HL-60/S4 treated with retinoic acid at 250 ng/mL for 4 days and 3 days (cell line): ENCODE data around the gene TMEM256.
"Not testable (repeated sequence)": the region's sequence is repeated elsewhere in the genome, so short reads cannot be mapped to it uniquely, and the experiment has no call there.

Experiments
- in situ Hi-C: fragments of 300-500 bp; cut with MboI; formaldehyde crosslinking; loops from 2 replicates; pipeline ENCODE4 v1.7.0; 2022; ENCODE audit warnings: low sequenced_read_pairs

Gene TMEM256

DNA sequence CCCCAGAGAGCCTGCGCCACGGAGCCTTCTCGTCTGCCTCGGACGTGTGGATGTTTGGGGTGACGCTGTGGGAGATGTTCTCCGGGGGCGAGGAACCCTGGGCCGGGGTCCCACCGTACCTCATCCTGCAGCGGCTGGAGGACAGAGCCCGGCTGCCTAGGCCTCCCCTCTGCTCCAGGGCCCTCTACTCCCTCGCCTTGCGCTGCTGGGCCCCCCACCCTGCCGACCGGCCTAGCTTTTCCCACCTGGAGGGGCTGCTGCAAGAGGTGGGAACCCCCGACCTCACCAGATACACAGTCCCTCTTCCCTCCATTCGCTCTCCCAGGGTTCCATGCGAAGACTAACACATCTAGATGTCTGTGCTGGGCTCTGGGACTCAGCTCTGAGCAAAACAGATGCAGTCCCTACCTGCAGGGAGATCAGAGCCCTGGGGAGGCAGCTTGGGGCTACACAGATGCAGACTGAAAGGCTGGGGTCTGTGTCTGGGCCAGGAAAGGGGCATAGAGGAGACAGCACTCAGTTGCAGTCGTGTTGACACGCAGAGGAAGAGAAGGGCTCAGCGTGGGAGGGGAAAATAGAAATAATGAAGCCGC, 19.3 kb downstream of the TMEM256 start:
- in situ Hi-C loops = no loop called here

DNA sequence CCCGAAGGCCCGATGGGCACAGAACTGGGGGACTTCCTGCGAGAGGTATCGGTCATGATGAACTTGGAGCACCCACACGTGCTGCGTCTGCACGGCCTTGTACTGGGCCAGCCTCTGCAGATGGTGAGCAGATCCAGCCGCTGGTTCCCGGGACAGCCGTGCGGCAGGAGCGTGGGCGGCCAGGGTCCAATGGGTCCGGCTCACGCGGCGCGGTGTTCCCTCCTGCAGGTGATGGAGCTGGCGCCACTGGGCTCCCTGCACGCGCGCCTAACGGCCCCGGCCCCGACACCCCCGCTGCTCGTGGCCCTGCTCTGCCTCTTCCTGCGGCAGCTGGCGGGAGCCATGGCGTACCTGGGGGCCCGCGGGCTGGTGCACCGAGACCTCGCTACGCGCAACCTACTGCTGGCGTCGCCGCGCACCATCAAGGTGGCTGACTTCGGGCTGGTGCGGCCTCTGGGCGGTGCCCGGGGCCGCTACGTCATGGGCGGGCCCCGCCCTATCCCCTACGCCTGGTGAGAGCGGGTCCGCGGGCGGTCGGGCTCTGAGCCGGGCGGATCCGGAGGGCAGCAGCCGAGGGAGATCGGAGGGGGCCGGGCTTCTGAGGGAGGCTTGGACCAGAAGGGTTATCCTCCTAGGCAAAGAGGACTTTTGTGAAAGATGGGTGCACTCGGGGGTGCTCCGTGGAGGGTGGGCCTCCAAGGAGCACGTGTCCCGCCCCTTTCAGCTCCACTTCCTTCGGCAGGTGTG, 20.0 kb downstream of the TMEM256 start:
- in situ Hi-C loops = no loop called here

DNA sequence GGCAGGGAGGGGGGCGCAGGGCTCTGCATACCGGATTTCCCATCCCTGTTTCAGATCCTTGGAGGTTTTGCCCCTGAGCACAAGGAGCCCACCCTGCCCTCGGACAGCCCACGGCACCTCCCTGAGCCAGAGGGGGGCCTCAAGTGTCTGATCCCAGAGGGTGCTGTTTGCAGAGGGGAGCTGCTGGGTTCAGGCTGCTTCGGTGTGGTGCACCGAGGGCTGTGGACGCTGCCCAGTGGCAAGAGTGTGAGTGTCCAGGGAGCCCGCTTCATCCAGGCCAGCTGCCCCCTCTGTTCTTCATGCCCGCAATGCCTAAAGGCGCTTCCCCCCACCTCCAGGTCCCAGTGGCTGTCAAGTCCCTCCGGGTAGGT, 20.5 kb downstream of the TMEM256 start:
- in situ Hi-C loops = no loop called here

DNA sequence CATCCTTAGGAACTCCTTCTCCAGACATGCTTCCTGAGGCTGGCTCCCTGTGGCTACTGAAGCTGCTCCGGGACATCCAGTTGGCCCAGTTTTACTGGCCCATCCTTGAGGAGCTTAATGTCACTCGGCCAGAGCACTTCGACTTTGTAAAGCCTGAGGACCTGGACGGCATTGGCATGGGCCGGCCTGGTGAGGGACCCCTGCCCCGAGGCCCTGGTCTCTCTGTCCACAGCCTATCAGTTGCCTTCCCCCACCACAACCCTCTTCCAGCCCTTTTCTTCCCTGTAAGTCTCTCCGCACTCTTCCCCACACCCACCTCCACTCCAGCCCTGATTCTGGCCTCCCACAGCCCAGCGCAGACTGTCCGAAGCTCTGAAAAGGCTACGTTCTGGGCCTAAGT, 21.0 kb downstream of the TMEM256 start:
- in situ Hi-C loops = no loop called here

DNA sequence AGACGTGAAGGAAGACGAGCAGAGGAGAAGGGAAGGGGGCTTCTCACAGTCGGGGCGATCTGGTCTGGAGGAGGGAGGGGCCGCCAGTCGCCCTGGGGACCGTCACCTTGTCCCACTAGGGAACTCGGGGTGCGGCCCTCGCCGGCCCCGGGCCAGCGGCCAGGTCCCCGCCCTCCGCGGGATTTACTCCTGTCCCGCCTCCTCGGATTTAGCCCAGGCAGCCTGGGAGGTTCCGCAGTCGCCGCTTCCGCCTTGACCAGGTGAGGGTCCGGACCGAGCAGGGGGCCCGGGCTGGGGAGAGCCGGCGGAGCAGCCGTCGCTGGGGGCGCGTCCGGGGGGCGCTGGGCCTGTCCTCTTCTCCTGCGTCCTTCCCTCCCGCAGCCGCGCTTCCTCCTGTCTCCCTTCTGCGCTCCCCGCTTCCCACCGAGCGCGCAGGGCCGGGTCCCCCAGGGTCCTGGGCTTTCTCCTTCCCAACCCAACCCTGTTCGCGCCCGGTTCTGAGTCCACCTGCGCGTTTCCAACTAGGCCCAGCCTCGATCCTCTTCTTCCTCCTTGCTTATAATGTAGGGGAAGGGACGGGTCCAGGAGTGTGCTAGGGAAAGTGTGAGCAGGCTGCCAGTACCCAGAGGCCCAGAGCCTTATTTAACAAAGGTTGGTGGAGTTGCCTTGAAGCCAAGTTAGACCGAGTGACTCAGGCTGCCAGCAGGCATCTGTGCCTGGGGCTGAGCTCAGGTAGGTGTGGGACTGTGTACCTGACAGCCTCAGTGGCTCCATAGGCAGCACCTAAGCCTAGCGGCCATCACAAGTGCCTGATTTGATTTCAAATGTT, 22.8 kb downstream of the TMEM256 start, which contains the start of gene TNK1:
Gene TNK1 (plus strand): TSS at position 235 of the 829 bp plus-strand sequence. CDS start 1,838 bp downstream, outside the sequence.
- in situ Hi-C loops = no loop called here

DNA sequence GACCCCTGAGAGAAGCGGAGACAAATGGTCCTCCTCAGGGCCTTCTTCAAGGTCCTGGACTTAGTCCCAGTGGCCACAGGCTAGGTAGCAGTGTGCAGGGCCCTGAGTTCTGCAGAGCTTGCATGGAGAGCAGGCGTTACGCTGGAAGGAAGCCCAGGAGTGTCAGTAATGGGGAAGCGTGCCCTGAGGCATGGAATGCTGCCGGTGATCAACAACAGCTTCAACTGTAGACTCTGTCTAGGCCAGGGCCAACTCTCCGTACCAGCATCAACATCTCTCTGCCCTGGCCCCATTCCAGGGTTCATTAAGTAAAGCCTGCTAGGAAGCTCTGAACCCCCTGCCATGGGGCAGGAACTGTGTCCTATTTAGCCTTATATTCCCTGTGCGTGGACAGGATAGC, 23.6 kb downstream of the TMEM256 start:
- in situ Hi-C loops = no loop called here

DNA sequence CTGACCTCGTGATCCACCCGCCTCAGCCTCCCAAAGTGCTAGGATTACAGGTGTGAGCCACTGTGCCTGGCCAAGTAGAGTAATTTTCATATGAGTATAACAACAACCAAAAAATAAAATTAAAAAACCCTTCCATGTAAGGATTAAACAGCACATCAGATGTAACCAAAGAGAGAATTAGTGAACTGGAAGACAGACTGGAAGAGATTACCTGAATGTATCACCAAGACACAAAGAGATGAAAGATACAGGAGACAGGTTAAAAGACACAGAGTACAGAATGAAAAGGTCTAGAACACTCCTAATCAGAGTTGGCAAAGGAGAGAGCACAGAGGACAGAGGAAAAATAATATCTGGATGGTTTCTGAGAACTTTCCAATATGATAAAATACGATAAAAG, 24.8 kb downstream of the TMEM256 start:
- in situ Hi-C loops = no loop called here

DNA sequence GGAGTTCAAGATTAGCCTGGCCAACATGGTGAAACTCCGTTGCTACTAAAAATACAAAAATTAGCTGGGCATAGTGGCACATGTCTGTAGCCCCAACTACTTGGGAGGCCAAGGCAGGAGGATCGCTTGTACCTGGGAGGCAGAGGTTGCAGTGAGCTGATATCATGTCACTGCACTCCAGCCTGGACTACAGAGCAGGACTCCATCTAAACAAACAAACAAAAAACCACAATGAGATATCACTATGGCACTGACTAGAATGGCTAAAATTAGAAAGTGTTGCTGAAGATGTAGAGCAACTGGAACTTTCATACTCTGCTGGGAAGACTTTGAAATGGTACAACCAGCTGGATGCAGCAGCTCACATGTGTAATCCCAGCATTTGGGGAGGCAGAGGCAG, 29.5 kb downstream of the TMEM256 start:
- in situ Hi-C loops = no loop called here

DNA sequence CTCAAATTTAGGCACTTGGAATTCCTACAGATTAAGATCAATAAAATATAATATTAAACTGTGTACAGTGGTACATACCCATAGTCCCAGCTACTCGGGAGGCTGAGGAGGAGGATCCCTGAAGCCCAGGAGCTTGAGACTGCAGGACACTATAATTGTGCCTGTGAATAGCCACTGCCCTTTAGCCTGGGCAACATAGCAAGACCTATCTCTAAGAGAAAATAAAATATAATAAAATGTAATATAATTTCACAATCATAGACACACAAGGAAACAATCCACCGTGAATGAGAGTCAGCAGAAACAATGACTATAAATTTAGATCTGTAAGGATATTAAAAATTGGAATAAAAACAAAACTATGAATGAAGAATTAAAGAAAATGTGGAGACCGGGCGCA, 33.0 kb downstream of the TMEM256 start:
- in situ Hi-C loops = no loop called here

DNA sequence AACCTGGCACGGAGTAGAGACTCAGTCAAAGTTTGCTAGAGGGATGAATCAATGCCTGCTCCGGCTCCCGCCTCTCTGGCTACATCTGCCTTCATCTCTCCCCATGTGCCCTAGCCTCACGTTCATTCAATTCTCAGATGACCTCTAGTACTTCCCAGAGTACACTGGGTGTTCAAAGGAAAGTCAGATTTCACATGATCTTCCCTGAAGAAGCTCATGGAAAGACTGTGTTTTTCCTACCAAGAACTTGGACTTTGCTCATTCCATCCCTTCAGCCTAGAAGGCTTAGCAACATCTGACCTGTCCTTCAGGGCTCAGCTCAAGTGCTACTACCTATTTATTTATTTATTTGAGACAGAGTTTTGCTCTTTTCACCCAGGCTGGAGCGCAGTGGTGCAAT, 34.1 kb downstream of the TMEM256 start:
- in situ Hi-C loops = no loop called here

DNA sequence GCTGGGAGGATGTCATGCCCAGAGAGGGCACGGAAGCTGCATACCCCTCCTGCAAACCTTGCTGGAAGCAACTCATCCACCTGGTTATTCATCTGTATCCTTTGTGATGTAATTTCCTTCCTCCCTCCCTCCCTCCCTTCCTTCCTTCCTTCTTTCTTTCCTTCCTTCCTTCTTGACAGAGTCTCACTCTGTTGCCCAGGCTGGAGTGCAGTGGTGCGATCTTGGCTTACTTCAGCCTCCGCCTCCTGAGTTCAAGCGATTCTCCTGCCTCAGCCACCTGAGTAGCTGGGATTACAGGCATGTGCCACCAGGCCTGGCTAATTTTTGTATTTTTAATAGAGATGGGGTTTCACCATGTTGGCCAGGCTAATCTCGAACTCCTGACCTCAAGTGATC, 35.3 kb downstream of the TMEM256 start:
- in situ Hi-C loops = not testable (repeated sequence)

DNA sequence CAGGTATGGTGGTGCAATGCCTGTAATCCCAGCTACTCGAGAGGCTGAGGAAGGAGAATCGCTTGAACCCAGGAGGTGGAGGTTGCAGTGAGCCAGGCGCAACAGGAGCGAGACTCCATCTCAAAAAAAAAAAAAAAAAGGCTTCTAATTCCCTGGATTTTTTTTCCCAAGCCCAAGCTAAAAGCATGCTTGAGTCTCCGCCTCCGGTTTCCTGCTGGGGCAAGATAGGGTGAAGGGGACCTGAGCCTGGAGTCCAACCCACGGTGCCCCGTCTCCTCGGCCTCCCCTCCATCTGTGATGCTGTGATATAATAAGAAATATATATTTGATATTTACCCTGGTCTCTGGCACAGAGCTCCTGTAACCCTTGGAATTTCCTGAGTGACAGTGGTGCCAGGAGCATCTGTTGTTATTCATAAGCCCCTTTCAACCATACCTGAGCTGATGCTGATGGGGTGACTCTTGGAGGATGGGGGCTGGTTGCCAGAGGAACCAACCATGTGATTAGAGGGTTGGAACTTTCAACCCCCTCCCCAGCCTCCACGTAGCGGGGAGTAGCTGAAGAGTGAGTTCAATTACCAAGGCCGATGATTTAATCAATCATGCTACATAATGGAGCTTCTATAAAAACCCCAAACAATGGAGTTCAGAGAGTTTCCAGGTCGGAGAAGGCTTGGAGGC, 35.8 kb downstream of the TMEM256 start:
- in situ Hi-C loops = no loop called here

DNA sequence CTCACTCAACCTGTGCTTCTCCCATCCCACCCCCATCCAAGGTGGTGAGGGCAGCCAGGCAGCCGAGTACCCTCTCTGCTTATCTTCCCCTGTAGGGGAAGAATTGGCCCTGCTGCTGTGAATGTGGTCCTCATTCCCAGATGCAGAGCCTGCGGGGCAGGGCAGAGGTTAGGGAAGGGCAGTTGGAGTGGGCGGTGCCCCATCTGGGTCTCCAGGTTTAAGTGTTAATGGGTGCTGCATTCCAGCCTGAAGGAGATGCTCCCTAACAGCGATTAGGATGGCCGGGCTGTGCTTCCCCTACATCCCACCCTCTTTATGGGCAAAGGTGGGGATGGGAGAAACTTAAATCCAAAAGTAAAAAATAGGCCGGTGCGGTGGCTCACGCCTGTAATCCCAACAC, 36.8 kb downstream of the TMEM256 start:
- in situ Hi-C loops = no loop called here

DNA sequence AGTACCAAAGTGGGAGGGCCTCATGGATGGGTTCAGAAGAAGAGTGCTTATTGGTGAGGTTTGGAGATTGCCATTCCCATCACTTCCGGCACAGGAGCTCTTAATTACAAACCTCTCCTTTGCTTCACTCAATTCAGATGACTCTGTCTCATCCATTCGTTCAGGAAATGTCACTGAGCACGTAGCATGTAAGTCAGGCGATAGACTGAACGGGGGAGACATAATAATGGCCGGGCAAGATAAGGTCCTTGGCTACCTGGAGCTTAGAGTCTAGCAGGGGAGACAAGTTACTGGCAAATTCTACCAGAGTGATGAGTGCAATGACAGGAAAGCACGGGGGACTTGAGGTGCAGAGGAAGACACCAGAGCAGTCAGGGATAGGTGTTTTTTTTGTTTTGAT, 37.9 kb downstream of the TMEM256 start:
- in situ Hi-C loops = not testable (repeated sequence)

DNA sequence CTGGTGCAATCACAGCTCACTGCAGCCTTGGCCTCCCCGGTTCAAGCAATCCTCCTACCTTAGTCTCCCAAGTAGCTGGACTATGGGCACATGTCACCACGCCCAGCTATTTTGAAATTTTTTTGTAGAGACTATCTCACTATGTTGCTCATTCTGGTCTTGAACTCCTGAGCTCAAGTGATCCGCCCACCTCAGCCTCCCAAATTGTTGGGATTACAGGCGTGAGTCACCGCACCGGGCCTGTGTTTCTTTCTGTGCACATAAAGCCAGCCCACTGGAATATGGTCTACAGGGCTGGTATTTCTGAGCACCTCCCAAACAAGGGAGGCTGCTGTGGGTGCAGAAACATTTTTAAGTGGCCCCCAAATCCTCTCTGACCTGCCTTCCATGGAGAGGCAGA, 40.6 kb downstream of the TMEM256 start:
- in situ Hi-C loops = no loop called here

DNA sequence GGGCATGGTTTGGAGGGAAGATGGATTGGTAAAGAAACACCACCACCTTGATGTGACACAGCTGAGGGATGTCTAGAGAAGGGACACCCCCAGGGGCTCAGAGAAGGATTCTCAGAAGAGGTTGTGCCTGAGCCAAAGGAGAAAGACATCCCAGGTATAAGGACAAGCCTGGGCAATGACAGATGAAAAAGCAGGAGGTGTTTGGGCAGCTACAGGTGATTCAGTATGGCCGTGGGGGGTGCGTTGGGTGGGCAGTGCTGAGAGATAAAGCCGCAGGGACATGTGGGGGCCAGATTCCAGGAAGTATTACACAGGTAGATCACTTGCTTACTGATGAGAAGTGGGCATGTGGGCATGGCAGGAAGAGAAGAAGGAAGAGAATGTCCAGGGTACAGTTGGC, 42.0 kb downstream of the TMEM256 start:
- in situ Hi-C loops = no loop called here

DNA sequence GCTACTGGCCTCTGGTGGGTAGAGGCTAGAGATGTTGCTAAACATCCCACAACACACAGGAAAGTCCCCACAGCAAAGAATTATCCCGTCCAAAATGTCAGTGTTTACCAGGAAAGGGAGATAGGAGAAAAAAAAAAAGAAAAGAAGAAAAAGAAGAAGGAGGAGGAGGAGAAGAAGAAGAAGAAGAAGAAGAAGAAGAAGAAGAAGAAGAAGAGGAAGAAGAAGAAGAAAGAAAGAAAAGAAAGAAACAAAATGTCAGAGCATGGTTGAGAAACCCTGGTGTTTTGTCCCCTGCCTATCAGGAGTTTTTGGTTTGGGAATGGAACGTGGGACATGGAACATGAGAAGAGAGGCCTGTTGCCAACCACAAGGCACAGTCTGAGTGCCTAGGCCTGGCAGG, 46.5 kb downstream of the TMEM256 start:
- in situ Hi-C loops = no loop called here

DNA sequence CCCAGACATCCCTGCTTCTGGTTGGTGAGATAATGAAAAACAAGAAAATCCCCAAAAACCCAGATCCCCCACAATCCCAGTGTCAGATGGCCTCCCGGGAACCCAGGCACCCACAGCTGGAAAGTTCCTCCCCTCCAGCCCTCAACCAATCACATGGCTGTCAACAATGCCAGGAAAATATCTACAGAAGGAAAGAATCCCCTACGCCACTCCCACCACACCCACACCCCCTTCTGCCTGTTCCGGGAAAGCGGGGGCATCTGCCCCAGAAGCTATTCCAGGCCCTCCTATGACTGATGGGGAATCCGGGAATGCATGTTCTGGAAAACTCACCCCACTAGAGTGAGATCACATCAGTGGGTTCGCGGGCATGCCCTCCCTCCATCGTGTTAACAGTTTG, 47.1 kb downstream of the TMEM256 start:
- in situ Hi-C loops = no loop called here

DNA sequence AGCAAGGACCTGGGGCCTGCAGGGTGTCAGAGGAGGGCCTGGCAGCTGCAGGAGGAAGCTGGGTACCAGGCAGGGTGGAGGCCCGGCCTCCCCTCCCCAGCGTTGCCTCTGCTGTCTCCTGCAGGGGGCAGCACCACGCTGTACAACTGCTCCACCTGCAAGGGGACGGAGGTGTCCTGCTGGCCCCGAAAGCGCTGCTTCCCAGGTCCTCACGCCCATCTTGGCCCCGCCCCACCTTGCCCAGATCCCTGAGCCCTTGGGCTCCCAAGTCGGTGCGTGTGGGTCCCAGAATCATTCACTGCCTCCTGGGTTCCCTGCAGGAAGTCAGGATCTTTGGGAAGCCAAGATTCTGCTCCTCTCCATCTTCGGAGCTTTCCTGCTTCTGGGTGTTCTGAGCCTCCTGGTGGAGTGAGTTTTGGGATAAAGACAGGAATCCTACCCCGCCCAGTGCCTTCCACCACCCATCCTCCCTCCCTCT, 47.8 kb downstream of the TMEM256 start:
- in situ Hi-C loops = no loop called here

DNA sequence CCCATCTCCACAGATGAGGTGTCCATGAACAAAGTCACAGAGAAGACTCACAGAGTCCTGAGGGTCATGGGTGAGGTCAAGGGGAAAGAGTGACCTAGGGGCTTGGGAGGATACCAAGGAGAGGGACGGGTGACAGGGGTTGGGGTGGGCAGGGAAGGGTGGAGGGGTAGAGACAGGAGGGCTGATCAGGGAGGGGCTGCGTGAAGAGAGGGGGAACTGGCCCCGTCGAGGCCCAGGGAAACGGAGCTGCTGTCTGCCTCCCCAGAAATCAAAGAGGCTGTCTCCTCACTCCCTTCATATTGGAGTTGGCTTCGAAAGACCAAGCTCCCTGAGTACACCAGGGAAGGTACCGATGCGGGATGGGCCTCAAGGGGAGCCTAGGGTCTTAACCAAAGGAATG, 48.3 kb downstream of the TMEM256 start:
- in situ Hi-C loops = no loop called here

DNA sequence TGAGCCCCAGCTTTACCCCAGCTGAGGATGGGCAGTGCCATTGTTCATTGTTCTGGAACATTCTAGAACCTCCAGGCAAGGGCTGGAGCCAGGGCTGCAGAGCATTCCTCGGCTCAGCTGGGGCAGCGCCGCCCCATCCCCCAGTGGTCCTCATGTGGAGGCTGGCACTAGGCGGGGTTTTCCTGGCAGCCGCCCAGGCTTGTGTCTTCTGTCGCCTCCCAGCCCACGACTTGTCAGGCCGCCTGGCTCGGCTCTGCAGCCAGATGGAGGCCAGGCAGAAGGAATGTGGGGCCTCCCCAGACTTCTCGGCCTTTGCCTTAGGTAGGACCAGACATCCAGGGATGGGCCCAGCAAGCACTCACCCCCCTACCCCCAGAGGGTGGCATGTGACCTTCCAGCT, 48.8 kb downstream of the TMEM256 start, which contains the start of gene TMEM95:
Gene TMEM95 (plus strand): TSS at position 104 of the 400 bp plus-strand sequence. CDS start 49 bp downstream, at position 153.
- in situ Hi-C loops = no loop called here
